IMR-90 (cell line): ENCODE data around the gene LMX1A. TPM values are rescaled to one million over a fixed set of nuclear protein-coding genes. Genes with fewer than 3 reads are reported as not detected.

Experiments used
- ATAC-seq: fragments of 200-7000 bp; cut with Tn5 transposase; 2 replicates; pipeline ENCODE4 v1.9.1; 2020; ENCODE audit warnings: low read depth, mild to moderate bottlenecking, moderate library complexity
- BruUV-seq: library from RNA; stranded (reverse); fragments of 400-500 nt; replicated peaks from 2 replicates; lab custom pipeline; 2021; lab: Mats Ljungman, UMichigan
- CTCF ChIA-PET: fragments of 300-600 bp; formaldehyde crosslinking; extraction: SDS; loops from one replicate; lab custom pipeline; 2021; ENCODE audit warnings: antibody characterized with exemption; lab: Yijun Ruan, JAX
- POLR2A ChIA-PET: fragments of 300-600 bp; sonication (Branson Sonifier 250); formaldehyde crosslinking; loops from one replicate; lab custom pipeline; 2022; ENCODE audit warnings: antibody characterized with exemption; ENCODE audit not compliant: unreplicated experiment; lab: Charles Lee
- DNase-seq: peaks from one replicate; pipeline ENCODE4 v3.0.0; 2013
- H2AFZ ChIP-seq: replicated peaks from 2 replicates; pipeline ENCODE3; 2013; ENCODE audit warnings: low read length, mild to moderate bottlenecking; ENCODE audit not compliant: poor library complexity
- H2AK5ac ChIP-seq: 2 replicates; pipeline ENCODE4 v1.6.1; 2013; ENCODE audit warnings: low read depth, low read length, inconsistent platforms
- H2AK9ac ChIP-seq: replicated peaks from 2 replicates; pipeline ENCODE3; 2013; ENCODE audit warnings: mild to moderate bottlenecking, low read depth, low read length, moderate library complexity; ENCODE audit not compliant: poor library complexity
- H2BK120ac ChIP-seq: 2 replicates; pipeline ENCODE4 v1.6.1; 2013; ENCODE audit warnings: low read depth, low read length, inconsistent platforms
- H2BK15ac ChIP-seq: 3 replicates; pipeline ENCODE4 v1.6.1; 2013; ENCODE audit warnings: low read depth, low read length, inconsistent platforms
- H2BK20ac ChIP-seq: 2 replicates; pipeline ENCODE4 v1.6.1; 2013; ENCODE audit warnings: low read depth, mild to moderate bottlenecking, inconsistent platforms, low read length, moderate library complexity
- H2BK5ac ChIP-seq: 2 replicates; pipeline ENCODE4 v1.6.1; 2013; ENCODE audit warnings: mild to moderate bottlenecking, low read depth, low read length, inconsistent platforms; ENCODE audit not compliant: poor library complexity, severe bottlenecking
- H3K14ac ChIP-seq: replicated peaks from 2 replicates; pipeline ENCODE4 v1.6.1; 2013; ENCODE audit warnings: low read depth, low read length, inconsistent platforms
- H3K18ac ChIP-seq: 2 replicates; pipeline ENCODE4 v1.6.1; 2013; ENCODE audit warnings: low read depth, low read length, control low read depth
- H3K23ac ChIP-seq: 2 replicates; pipeline ENCODE4 v1.6.1; 2013; ENCODE audit warnings: low read depth, low read length, inconsistent platforms
- H3K27ac ChIP-seq: 2 replicates; pipeline ENCODE4 v1.5.1; 2013; ENCODE audit warnings: mild to moderate bottlenecking, control low read depth, low read length; ENCODE audit not compliant: insufficient read depth
- H3K27me3 ChIP-seq: 2 replicates; pipeline ENCODE4 v1.6.1; 2013; ENCODE audit warnings: low read length; ENCODE audit not compliant: control insufficient read depth, insufficient read depth
- H3K36me3 ChIP-seq: 2 replicates; pipeline ENCODE4 v1.6.1; 2013; ENCODE audit warnings: low read length, mixed read lengths; ENCODE audit not compliant: control insufficient read depth, insufficient read depth
- H3K4ac ChIP-seq: 2 replicates; pipeline ENCODE4 v1.6.1; 2013; ENCODE audit warnings: low read depth, low read length, inconsistent platforms
- H3K4me1 ChIP-seq: 2 replicates; pipeline ENCODE4 v1.6.1; 2013; ENCODE audit warnings: low read length, mixed read lengths; ENCODE audit not compliant: control insufficient read depth, insufficient read depth
- H3K4me2 ChIP-seq: 2 replicates; pipeline ENCODE4 v1.6.1; 2013; ENCODE audit warnings: low read depth, mild to moderate bottlenecking, control low read depth, low read length, moderate library complexity
- H3K4me3 ChIP-seq: 2 replicates; pipeline ENCODE4 v1.5.1; 2013; ENCODE audit warnings: low read depth, mild to moderate bottlenecking, control low read depth, low read length, moderate library complexity; ENCODE audit not compliant: insufficient read depth
- H3K56ac ChIP-seq: 2 replicates; pipeline ENCODE4 v1.6.1; 2013; ENCODE audit warnings: low read length, inconsistent platforms; ENCODE audit not compliant: insufficient read depth; ENCODE audit errors: extremely low read depth
- H3K79me1 ChIP-seq, 2 experiments: 2 replicates each; pipeline ENCODE4 v1.6.1; 2013; ENCODE audit warnings: low read length in 2 of 2, inconsistent platforms in 1 of 2, low read depth in 1 of 2
- H3K9ac ChIP-seq: 2 replicates; pipeline ENCODE4 v1.6.1; 2013; ENCODE audit warnings: low read depth, low read length, control low read depth
- H3K9me1 ChIP-seq: 2 replicates; pipeline ENCODE4 v1.6.1; 2013; ENCODE audit warnings: low read length, inconsistent platforms; ENCODE audit not compliant: insufficient read depth
- H3K9me3 ChIP-seq: 2 replicates; pipeline ENCODE4 v1.6.1; 2013; ENCODE audit warnings: low read length; ENCODE audit not compliant: control insufficient read depth, insufficient read depth
- H4K20me1 ChIP-seq: 2 replicates; pipeline ENCODE4 v1.6.1; 2013; ENCODE audit warnings: low read length, inconsistent platforms; ENCODE audit not compliant: insufficient read depth
- H4K5ac ChIP-seq: 2 replicates; pipeline ENCODE4 v1.6.1; 2013; ENCODE audit warnings: mild to moderate bottlenecking, low read depth, low read length, control low read depth
- H4K8ac ChIP-seq, 2 experiments: 2 replicates each; pipeline ENCODE4 v1.6.1; 2013; ENCODE audit warnings: low read depth in 2 of 2, low read length in 2 of 2, control low read depth in 1 of 2, inconsistent platforms in 1 of 2
- H4K91ac ChIP-seq: 2 replicates; pipeline ENCODE4 v1.6.1; 2013; ENCODE audit warnings: low read depth, low read length, inconsistent platforms; ENCODE audit not compliant: insufficient read depth
- BHLHE40 ChIP-seq: fragments of 150-350 bp; IDR thresholded peaks from 2 replicates; pipeline ENCODE4 v1.6.1; 2016; ENCODE audit warnings: mild to moderate bottlenecking, low read depth, low read length
- CEBPB ChIP-seq: IDR thresholded peaks from 2 replicates; pipeline ENCODE4 v1.6.1; 2012; ENCODE audit warnings: low read depth, low read length, improper control_type of control experiment
- CHD1 ChIP-seq: IDR thresholded peaks from 2 replicates; pipeline ENCODE4 v1.6.1; 2012; ENCODE audit warnings: low read depth, low read length, improper control_type of control experiment
- FOS ChIP-seq: fragments of 150-350 bp; IDR thresholded peaks from 2 replicates; pipeline ENCODE4 v1.6.1; 2016; ENCODE audit warnings: low read depth, low read length
- MAFK ChIP-seq: IDR thresholded peaks from 2 replicates; pipeline ENCODE4 v1.6.1; 2012; ENCODE audit warnings: low read depth, low read length, improper control_type of control experiment
- MAZ ChIP-seq: IDR thresholded peaks from 2 replicates; pipeline ENCODE4 v1.6.1; 2012; ENCODE audit warnings: low read depth, mild to moderate bottlenecking, low read length, improper control_type of control experiment, moderate library complexity, borderline replicate concordance
- MXI1 ChIP-seq: IDR thresholded peaks from 2 replicates; pipeline ENCODE4 v1.6.1; 2012; ENCODE audit warnings: low read depth, mild to moderate bottlenecking, low read length, moderate library complexity, borderline replicate concordance
- NFE2L2 ChIP-seq: fragments of 150-350 bp; IDR thresholded peaks from 2 replicates; pipeline ENCODE4 v1.6.1; 2016; ENCODE audit warnings: low read depth, mild to moderate bottlenecking, low read length
- POLR2A ChIP-seq: IDR thresholded peaks from 2 replicates; pipeline ENCODE4 v1.6.1; 2012; ENCODE audit warnings: mild to moderate bottlenecking, low read depth, low read length
- RAD21 ChIP-seq: IDR thresholded peaks from 2 replicates; pipeline ENCODE4 v1.6.1; 2012; ENCODE audit warnings: low read length, improper control_type of control experiment
- RCOR1 ChIP-seq: IDR thresholded peaks from 2 replicates; pipeline ENCODE4 v1.6.1; 2012; ENCODE audit warnings: mild to moderate bottlenecking, low read length, improper control_type of control experiment; ENCODE audit not compliant: insufficient replicate concordance
- RFX5 ChIP-seq: IDR thresholded peaks from 2 replicates; pipeline ENCODE4 v1.8.0; 2012; ENCODE audit warnings: low read depth, mild to moderate bottlenecking, low read length, moderate library complexity
- SMC3 ChIP-seq: fragments of 150-350 bp; IDR thresholded peaks from 2 replicates; pipeline ENCODE4 v1.6.1; 2016; ENCODE audit warnings: low read depth, mild to moderate bottlenecking, antibody characterized with exemption, low read length, moderate library complexity
- WGBS, 2 experiments: methylation state at CpG; one replicate each; pipeline versions ENCODE4 v1.1.5 to v1.1.7; 2013; ENCODE audit warnings: missing lambda C conversion rate in 2 of 2; ENCODE audit not compliant: insufficient read length in 1 of 2; ENCODE audit errors: extremely low coverage in 2 of 2; 5-methylcytosine and 5-hydroxymethylcytosine counted together
- dilution Hi-C: fragments of 300-500 bp; cut with HindIII; formaldehyde crosslinking; loops from one replicate; pipeline ENCODE4 v1.14.3; 2018; ENCODE audit warnings: low sequenced_read_pairs; ENCODE audit not compliant: unreplicated experiment
- in situ Hi-C: fragments of 300-500 bp; cut with MboI; formaldehyde crosslinking; loops from 3 replicates; pipeline ENCODE4 v1.14.3; 2019; ENCODE audit warnings: low sequenced_read_pairs, inconsistent platforms, mixed read lengths
- intact Hi-C: fragments of 100-400 bp; cut with micrococcal nuclease; formaldehyde crosslinking; loops from 2 replicates; pipeline ENCODE4 v1.10.0; 2022
- polyA plus RNA-seq, 3 experiments: library from polyadenylated mRNA; depleted of rRNA; stranded (reverse); fragments of >200 nt; gene quantifications; 2 replicates each; pipeline ENCODE4 v1.2.3, GENCODE V29; 2012; ENCODE audit warnings: low replicate concordance in 1 of 3
- total RNA-seq: library from RNA; depleted of rRNA; stranded (reverse); fragments of >200 nt; gene quantifications from 2 replicates; pipeline ENCODE4 v1.2.3, GENCODE V29; 2012
- TF ChIP-seq, protein P1 (sequence below): conservative IDR thresholded peaks from 2 replicates; pipeline ENCODE4 v1.5.1; 2012; ENCODE audit warnings: mild to moderate bottlenecking, low read depth, low read length, improper control_type of control experiment
- TF ChIP-seq, protein P2 (sequence below): fragments of 150-350 bp; IDR thresholded peaks from 2 replicates; pipeline ENCODE4 v1.6.1; 2016; ENCODE audit warnings: low read depth, mild to moderate bottlenecking, low read length, moderate library complexity, borderline replicate concordance
- TF ChIP-seq, protein P3 (sequence below): fragments of 150-350 bp; IDR thresholded peaks from 2 replicates; pipeline ENCODE4 v1.6.1; 2017; ENCODE audit warnings: mild to moderate bottlenecking, antibody characterized with exemption, low read length, low read depth

Gene LMX1A
- total and polyA plus RNA-seq, 2 of the 4 experiments (the other 2 are of a cell fraction), result not detected

DNA sequence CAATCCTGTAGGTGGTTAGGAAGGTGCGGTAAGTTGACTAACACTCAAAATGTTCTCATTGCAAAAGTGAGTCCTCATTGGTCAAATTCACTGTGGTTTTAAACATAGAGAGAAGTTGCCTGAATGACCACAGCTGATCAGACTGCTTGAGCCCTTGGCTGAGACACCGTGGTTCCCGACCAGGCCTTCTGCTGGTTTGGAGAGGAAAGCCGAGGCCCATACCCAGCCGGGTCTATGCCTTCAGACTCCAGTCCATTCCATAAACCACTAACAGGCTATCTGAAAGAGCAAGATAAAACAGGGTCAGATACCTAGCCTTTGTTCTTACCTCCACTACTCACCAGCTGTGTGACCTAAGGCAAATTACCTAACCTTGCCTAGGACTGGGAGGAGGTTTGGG, 133.9 kb downstream of the LMX1A start:
- in situ Hi-C loops, result no loop called here
- H3K9ac ChIP-seq, result no peak overlapping the region
- no peak overlapping the region for H3K4me3 ChIP-seq
- H2AK9ac ChIP-seq, result no peak overlapping the region
- H3K9me3 ChIP-seq, result no peaks in the 10 kb centered on the region
- H2AK5ac ChIP-seq, result no peak overlapping the region
- H2BK120ac ChIP-seq, result no peak overlapping the region
- H3K27me3 ChIP-seq, result no peaks in the 10 kb centered on the region
- H3K9me1 ChIP-seq, result no peaks in the 10 kb centered on the region; the same call in 1 of the 2 replicates
- CTCF ChIA-PET, result no interaction called here
- H3K4me2 ChIP-seq, result no peak overlapping the region
- no peak overlapping the region for H4K5ac ChIP-seq
- H2BK15ac ChIP-seq, result no peak overlapping the region
- no peak overlapping the region for H2BK20ac ChIP-seq
- TF ChIP-seq POLR2A (no peak), RFX5 (no peak), MAFK (no peak), RCOR1 (no peak), RAD21 (no peak), FOS (no peak), BHLHE40 (no peak), CHD1 (no peak), MAZ (no peak), MXI1 (no peak), NFE2L2 (no peak), CEBPB (no peak), SMC3 (no peak)
- TF ChIP-seq, protein P1, sequence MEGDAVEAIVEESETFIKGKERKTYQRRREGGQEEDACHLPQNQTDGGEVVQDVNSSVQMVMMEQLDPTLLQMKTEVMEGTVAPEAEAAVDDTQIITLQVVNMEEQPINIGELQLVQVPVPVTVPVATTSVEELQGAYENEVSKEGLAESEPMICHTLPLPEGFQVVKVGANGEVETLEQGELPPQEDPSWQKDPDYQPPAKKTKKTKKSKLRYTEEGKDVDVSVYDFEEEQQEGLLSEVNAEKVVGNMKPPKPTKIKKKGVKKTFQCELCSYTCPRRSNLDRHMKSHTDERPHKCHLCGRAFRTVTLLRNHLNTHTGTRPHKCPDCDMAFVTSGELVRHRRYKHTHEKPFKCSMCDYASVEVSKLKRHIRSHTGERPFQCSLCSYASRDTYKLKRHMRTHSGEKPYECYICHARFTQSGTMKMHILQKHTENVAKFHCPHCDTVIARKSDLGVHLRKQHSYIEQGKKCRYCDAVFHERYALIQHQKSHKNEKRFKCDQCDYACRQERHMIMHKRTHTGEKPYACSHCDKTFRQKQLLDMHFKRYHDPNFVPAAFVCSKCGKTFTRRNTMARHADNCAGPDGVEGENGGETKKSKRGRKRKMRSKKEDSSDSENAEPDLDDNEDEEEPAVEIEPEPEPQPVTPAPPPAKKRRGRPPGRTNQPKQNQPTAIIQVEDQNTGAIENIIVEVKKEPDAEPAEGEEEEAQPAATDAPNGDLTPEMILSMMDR, result no peak
- TF ChIP-seq, protein P2, sequence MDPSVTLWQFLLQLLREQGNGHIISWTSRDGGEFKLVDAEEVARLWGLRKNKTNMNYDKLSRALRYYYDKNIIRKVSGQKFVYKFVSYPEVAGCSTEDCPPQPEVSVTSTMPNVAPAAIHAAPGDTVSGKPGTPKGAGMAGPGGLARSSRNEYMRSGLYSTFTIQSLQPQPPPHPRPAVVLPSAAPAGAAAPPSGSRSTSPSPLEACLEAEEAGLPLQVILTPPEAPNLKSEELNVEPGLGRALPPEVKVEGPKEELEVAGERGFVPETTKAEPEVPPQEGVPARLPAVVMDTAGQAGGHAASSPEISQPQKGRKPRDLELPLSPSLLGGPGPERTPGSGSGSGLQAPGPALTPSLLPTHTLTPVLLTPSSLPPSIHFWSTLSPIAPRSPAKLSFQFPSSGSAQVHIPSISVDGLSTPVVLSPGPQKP, result no peak
- TF ChIP-seq, protein P3, sequence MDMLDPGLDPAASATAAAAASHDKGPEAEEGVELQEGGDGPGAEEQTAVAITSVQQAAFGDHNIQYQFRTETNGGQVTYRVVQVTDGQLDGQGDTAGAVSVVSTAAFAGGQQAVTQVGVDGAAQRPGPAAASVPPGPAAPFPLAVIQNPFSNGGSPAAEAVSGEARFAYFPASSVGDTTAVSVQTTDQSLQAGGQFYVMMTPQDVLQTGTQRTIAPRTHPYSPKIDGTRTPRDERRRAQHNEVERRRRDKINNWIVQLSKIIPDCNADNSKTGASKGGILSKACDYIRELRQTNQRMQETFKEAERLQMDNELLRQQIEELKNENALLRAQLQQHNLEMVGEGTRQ, result no peak
- no peak for DNase-seq
- WGBS, 2 experiments, result 67% methylated on average over 1 of the region's 5 CpGs; no CpG with 5 or more reads in 1 of the 2 experiments
- H3K79me1 ChIP-seq, result no peaks in the 10 kb centered on the region
- no peak overlapping the region for H3K27ac ChIP-seq
- no peak overlapping the region for H2AFZ ChIP-seq
- no peaks in the 10 kb centered on the region for H4K20me1 ChIP-seq
- ATAC-seq, result no peak
- no peak overlapping the region for H3K23ac ChIP-seq
- intact Hi-C loops, result no loop called here
- H3K4ac ChIP-seq, result no peak overlapping the region
- no peak overlapping the region for H3K56ac ChIP-seq
- POLR2A ChIA-PET, result no interaction called here
- H3K18ac ChIP-seq, result no peak overlapping the region
- no peak overlapping the region for H2BK5ac ChIP-seq
- H3K36me3 ChIP-seq, result no peaks in the 10 kb centered on the region
- H3K4me1 ChIP-seq, result no peaks in the 10 kb centered on the region
- no peak overlapping the region for H4K91ac ChIP-seq
- no TSS peak for BruUV-seq
- no peak overlapping the region for H3K14ac ChIP-seq
- dilution Hi-C loops, result no loop called here
- H4K8ac ChIP-seq, result no peak overlapping the region
